ENCODE measurements around the gene AK8.

GRCh38 chr9:132776268-132776667 is 101.8 kb downstream of the AK8 start:
- TF ChIP-seq CTCF (IDR thresholded peaks at IDR 0.05; ENCODE audit: low read depth, low read length) (no peak), EZH2phosphoT487 (IDR thresholded peaks at IDR 0.05; ENCODE audit: low read depth) (no peak)

Measured in OCI-LY3 (cell line).